A673 (cell line): ENCODE measurements around the gene SERPINH1. TPM values are rescaled to one million over a fixed set of nuclear protein-coding genes. Genes with fewer than 3 reads are reported as not detected.
A peak's percentile ranks its signal among the peaks of the same experiment; 100 is the strongest.
"Not testable (repeated sequence)": the region's sequence is repeated elsewhere in the genome, so short reads cannot be mapped to it uniquely, and the experiment has no call there.

ENCODE experiments used
- BruUV-seq: library from RNA; stranded (reverse); fragments of 400-500 nt; replicated peaks from 2 replicates; lab custom pipeline; 2021; lab: Mats Ljungman, UMichigan
- CTCF ChIA-PET: fragments of 300-600 bp; sonication (Branson Sonifier 250); formaldehyde crosslinking; loops from one replicate; lab custom pipeline; 2022; ENCODE audit warnings: antibody characterized with exemption; lab: Charles Lee
- POLR2A ChIA-PET: fragments of 300-600 bp; sonication (Branson Sonifier 250); formaldehyde crosslinking; loops from one replicate; lab custom pipeline; 2022; ENCODE audit warnings: antibody characterized with exemption; ENCODE audit not compliant: low non-redundant PET; lab: Charles Lee
- DNase-seq: peaks from one replicate; pipeline ENCODE4 v3.0.0-alpha.2; 2015; ENCODE audit warnings: low spot score
- H3K27ac ChIP-seq: fragments of 200-600 bp; sonication (generic); 2 replicates; pipeline ENCODE4 v1.5.1; 2016; ENCODE audit warnings: mixed run types, low read depth, mild to moderate bottlenecking, mixed read lengths, antibody characterized with exemption, low read length; ENCODE audit not compliant: poor library complexity, severe bottlenecking
- H3K27me3 ChIP-seq: fragments of 200-600 bp; sonication (generic); replicated peaks from 2 replicates; pipeline ENCODE4 v1.6.1; 2017; ENCODE audit warnings: mixed run types, low read depth, mild to moderate bottlenecking, mixed read lengths, antibody characterized with exemption, low read length; ENCODE audit not compliant: insufficient read depth, poor library complexity
- H3K36me3 ChIP-seq: fragments of 200-600 bp; sonication (generic); 2 replicates; pipeline ENCODE4 v1.6.1; 2016; ENCODE audit warnings: mixed run types, mild to moderate bottlenecking, mixed read lengths, antibody characterized with exemption, low read length; ENCODE audit not compliant: insufficient read depth, poor library complexity, severe bottlenecking
- H3K4me1 ChIP-seq: fragments of 200-600 bp; sonication (generic); 2 replicates; pipeline ENCODE4 v1.6.1; 2017; ENCODE audit warnings: mixed run types, mild to moderate bottlenecking, mixed read lengths, antibody characterized with exemption, low read length; ENCODE audit not compliant: insufficient read depth, poor library complexity, severe bottlenecking
- H3K4me3 ChIP-seq: fragments of 200-600 bp; sonication (generic); 2 replicates; pipeline ENCODE4 v1.5.1; 2016; ENCODE audit warnings: low read depth, mixed run types, mild to moderate bottlenecking, mixed read lengths, low read length; ENCODE audit not compliant: poor library complexity, severe bottlenecking
- H3K9me3 ChIP-seq: fragments of 200-600 bp; sonication (generic); 2 replicates; pipeline ENCODE4 v1.6.1; 2016; ENCODE audit warnings: mixed run types, low read depth, mild to moderate bottlenecking, mixed read lengths, antibody characterized with exemption, low read length; ENCODE audit not compliant: poor library complexity, severe bottlenecking
- EZH2 ChIP-seq: fragments of 200-600 bp; sonication (generic); IDR thresholded peaks from 2 replicates; pipeline ENCODE4 v1.6.1; 2017; ENCODE audit warnings: borderline replicate concordance, low read depth, mild to moderate bottlenecking, mixed read lengths, antibody characterized with exemption, low read length; ENCODE audit not compliant: poor library complexity, severe bottlenecking
- intact Hi-C: fragments of 100-400 bp; cut with micrococcal nuclease; formaldehyde crosslinking; loops from one replicate; pipeline ENCODE4 v1.10.0; 2022; ENCODE audit not compliant: unreplicated experiment
- total RNA-seq: library from RNA; stranded (reverse); gene quantifications from 2 replicates; pipeline ENCODE4 v1.2.3, GENCODE V29; 2021
- TF ChIP-seq, protein P1 (sequence below): fragments of 300-800, 200-600 bp; sonication (generic); conservative IDR thresholded peaks from 2 replicates; pipeline ENCODE4 v1.5.1; 2017; ENCODE audit warnings: low read depth, mild to moderate bottlenecking, antibody characterized with exemption, low read length, moderate library complexity, mixed read lengths

SERPINH1 gene
- total RNA-seq, 1 experiment from 2014 or later, result 268 TPM

DNA sequence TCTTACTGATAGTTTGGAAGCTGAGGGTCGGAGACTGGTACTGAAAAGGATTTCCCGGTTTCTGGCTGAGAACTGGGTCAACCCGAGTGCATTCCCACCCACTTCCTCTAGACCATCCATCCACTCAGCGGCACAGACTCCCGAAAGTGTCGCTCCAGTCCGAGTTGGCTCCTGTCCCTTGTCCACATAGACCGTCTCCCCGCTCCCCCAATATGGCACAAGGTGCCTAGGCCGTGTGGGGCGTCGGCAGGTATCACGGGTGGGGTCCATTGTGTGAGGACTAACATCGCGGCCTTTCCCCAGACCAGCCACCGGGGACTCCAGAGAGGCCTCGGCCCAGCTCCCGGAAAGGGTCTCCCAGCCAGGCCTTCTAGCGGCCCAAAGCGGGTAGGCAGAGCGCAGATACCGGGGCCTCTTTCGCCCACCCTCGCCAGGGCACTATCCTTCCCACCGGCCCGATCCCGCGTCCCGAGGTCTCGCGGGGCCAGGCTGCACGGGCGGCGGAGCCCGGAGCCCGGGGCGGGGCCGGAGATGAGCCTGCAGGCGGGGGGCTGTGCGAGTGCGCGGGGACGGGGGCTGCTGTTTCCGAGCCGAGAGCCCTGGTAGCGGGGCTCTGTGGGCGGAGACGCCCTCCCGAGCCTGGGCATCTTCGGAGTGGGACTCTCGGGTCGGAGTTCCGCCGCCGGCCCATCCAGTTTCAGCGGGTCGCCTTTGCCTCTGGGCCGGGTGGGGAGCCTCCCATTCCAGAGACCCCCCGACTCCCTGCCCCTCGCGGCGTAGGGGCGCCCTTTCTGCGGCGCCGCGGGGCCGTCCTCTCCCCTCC is 21.1 kb downstream of the SERPINH1 start:
- intact Hi-C loops, result loop anchor here (5.0 kb wide), 1 partner anchor 79 kb away; no protein-coding TSS in a partner anchor
- DNase-seq, result peak; percentile 78
- CTCF ChIA-PET, result no interaction called here

DNA sequence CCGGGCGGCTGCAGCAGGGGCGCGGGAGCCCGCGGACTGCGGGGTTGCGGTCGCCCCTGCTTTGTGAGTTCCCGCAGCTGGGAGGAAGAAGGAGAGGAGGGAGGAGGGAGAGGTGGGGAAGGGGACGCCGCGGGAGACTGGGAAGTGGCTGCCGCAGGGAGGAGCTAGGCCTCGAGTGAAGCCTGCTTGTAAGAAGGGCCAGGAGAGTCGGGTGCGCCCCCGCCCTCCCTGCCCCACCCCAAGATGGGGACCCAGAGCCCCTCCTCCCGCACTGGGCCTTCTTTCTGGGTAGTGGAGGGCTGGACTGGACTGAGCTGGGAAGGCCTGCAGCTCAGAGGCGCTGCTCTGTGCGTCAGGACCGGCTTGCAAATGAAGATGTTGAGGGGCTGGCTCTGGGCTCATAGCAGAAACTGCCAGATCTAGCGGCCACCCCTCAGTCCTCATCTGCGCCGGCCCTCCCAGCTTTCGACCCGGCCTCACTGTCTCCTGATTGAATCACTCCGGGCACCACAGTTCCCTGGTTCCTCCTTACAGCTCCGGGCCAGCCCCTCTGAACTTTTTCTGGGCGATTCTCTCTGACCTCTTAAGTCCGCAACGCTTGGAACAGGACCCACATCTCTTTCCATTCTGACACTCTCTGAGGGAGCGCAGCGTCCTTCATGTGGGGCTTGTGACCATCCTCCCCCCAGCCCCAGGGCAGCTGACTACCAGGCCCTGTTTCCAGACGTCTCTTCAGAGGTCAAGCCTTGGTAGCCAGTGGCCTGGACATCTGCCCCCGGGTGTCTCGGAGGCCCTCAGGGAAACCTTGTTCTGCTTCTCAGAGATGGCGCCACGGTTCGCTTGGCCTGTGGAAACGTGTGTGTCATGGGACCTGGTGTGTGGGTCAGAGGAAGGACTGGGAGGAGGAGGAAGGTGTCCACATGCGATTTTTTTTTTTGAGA is 21.9 kb downstream of the SERPINH1 start:
- POLR2A ChIA-PET, result no interaction called here
- Histone ChIP-seq H3K4me1 (peaks cover 19% of the 10 kb centered on the region), H3K9me3 (no peaks in the 10 kb centered on the region), H3K36me3 (no peaks in the 10 kb centered on the region), H3K27me3 (no peaks in the 10 kb centered on the region), H3K4me3 (peak overlapping the region; percentile 72), H3K27ac (peak overlapping the region; percentile 92)
- DNase-seq, result peak; percentile 84
- TF ChIP-seq, protein P1, sequence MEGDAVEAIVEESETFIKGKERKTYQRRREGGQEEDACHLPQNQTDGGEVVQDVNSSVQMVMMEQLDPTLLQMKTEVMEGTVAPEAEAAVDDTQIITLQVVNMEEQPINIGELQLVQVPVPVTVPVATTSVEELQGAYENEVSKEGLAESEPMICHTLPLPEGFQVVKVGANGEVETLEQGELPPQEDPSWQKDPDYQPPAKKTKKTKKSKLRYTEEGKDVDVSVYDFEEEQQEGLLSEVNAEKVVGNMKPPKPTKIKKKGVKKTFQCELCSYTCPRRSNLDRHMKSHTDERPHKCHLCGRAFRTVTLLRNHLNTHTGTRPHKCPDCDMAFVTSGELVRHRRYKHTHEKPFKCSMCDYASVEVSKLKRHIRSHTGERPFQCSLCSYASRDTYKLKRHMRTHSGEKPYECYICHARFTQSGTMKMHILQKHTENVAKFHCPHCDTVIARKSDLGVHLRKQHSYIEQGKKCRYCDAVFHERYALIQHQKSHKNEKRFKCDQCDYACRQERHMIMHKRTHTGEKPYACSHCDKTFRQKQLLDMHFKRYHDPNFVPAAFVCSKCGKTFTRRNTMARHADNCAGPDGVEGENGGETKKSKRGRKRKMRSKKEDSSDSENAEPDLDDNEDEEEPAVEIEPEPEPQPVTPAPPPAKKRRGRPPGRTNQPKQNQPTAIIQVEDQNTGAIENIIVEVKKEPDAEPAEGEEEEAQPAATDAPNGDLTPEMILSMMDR, result no peak
- TF ChIP-seq EZH2, result no peak
- CTCF ChIA-PET, result no interaction called here
- intact Hi-C loops, result loop anchor here (5.0 kb wide), 1 partner anchor 78 kb away; no protein-coding TSS in a partner anchor
- no TSS peak for BruUV-seq

More for the DNA sequence above, 21.1 kb downstream of the SERPINH1 start:
- Histone ChIP-seq H3K4me3 (peak overlapping the region; percentile 72), H3K4me1 (peaks cover 20% of the 10 kb centered on the region), H3K27me3 (no peaks in the 10 kb centered on the region), H3K9me3 (no peaks in the 10 kb centered on the region), H3K36me3 (no peaks in the 10 kb centered on the region), H3K27ac (peak overlapping the region; percentile 92)
- BruUV-seq, result TSS peak; percentile 55
- TF ChIP-seq EZH2, result no peak
- TF ChIP-seq, protein P1, result peak; percentile 45
- POLR2A ChIA-PET, result no interaction called here

- H3K27ac ChIP-seq, DNase-seq, H3K9me3 ChIP-seq, H3K36me3 ChIP-seq, POLR2A ChIA-PET, H3K4me3 ChIP-seq, H3K27me3 ChIP-seq, CTCF ChIA-PET: not testable (repeated sequence)
- peaks cover 18% of the 10 kb centered on the region for H3K4me1 ChIP-seq
- BruUV-seq, result TSS peak; percentile 61
- intact Hi-C loops, result loop anchor here (5.0 kb wide), 1 partner anchor 78 kb away; no protein-coding TSS in a partner anchor
Observed at GRCh38 chr11:75584659-75585292, 22.7 kb downstream of the SERPINH1 start.
